Measurements from ENCODE around the gene CCDC17. TPM values are rescaled to one million over a fixed set of nuclear protein-coding genes. Genes with fewer than 3 reads are reported as not detected.

Gene CCDC17
- total RNA-seq, 1 donor from 2014 or later, result 1.5 TPM

- peaks cover 36% of the 10 kb centered on the region for H3K36me3 Mint-ChIP-seq
- Histone ChIP-seq H3K9me3 (ENCODE audit: low read depth) (no peaks in the 10 kb centered on the region), H3K4me3 (no peak overlapping the region), H3F3A (ENCODE audit: low read depth) (peaks cover 3% of the 10 kb centered on the region), H3K36me3 (peaks cover 44% of the 10 kb centered on the region), H3K4me1 (no peaks in the 10 kb centered on the region), H3K27ac (no peak overlapping the region), H4K20me1 (ENCODE audit: low read depth) (peaks cover 82% of the 10 kb centered on the region), H3K9ac (no peak overlapping the region), H3K27me3 (no peaks in the 10 kb centered on the region), H3K4me2 (no peak overlapping the region), H3K79me2 (ENCODE audit: low read depth) (peaks cover 85% of the 10 kb centered on the region), H2AFZ (replicated peaks) (no peak overlapping the region)
- H3K27me3 Mint-ChIP-seq (ENCODE audit: insufficient read depth, low read depth), result no peaks in the 10 kb centered on the region
- DNase-seq (ENCODE audit: low spot score), result no peak
- H3K9me3 Mint-ChIP-seq, result peaks cover 3% of the 10 kb centered on the region
- no peaks in the 10 kb centered on the region for H3K4me1 Mint-ChIP-seq
- H3K4me3 Mint-ChIP-seq, result no peak overlapping the region
- no peak for TF ChIP-seq EZH2 (IDR thresholded peaks at IDR 0.05)
- no peak for TF ChIP-seq EZH2phosphoT487 (IDR thresholded peaks at IDR 0.05)
- no peak for TF ChIP-seq CTCF (IDR thresholded peaks at IDR 0.05)
- H3K27ac Mint-ChIP-seq, result no peak overlapping the region
Observed at GRCh38 chr1:45660336-45660735, 36.5 kb upstream of the CCDC17 start.

- Histone ChIP-seq H3F3A (ENCODE audit: low read depth) (peaks cover 3% of the 10 kb centered on the region), H3K9me3 (ENCODE audit: low read depth) (no peaks in the 10 kb centered on the region), H3K27me3 (no peaks in the 10 kb centered on the region), H3K4me2 (no peak overlapping the region), H4K20me1 (ENCODE audit: low read depth) (peaks cover 84% of the 10 kb centered on the region), H3K36me3 (peaks cover 55% of the 10 kb centered on the region), H3K79me2 (ENCODE audit: low read depth) (peaks cover 80% of the 10 kb centered on the region), H2AFZ (replicated peaks) (no peak overlapping the region), H3K4me3 (no peak overlapping the region), H3K27ac (no peak overlapping the region), H3K4me1 (no peaks in the 10 kb centered on the region), H3K9ac (no peak overlapping the region)
- Mint-ChIP-seq H3K4me3 (no peak overlapping the region), H3K36me3 (peaks cover 40% of the 10 kb centered on the region), H3K4me1 (no peaks in the 10 kb centered on the region), H3K27ac (no peak overlapping the region), H3K27me3 (ENCODE audit: insufficient read depth, low read depth) (no peaks in the 10 kb centered on the region), H3K9me3 (no peaks in the 10 kb centered on the region)
- no peak for TF ChIP-seq CTCF (IDR thresholded peaks at IDR 0.05)
- no peak for TF ChIP-seq EZH2 (IDR thresholded peaks at IDR 0.05)
- no peak for TF ChIP-seq EZH2phosphoT487 (IDR thresholded peaks at IDR 0.05)
- no peak for DNase-seq (ENCODE audit: low spot score)
Observed at GRCh38 chr1:45659222-45659621, 35.4 kb upstream of the CCDC17 start.

- H3K36me3 ChIP-seq, result peaks cover 55% of the 10 kb centered on the region
- H3K9me3 ChIP-seq (ENCODE audit: low read depth), result no peaks in the 10 kb centered on the region
- Mint-ChIP-seq H3K36me3 (peaks cover 39% of the 10 kb centered on the region), H3K9me3 (no peaks in the 10 kb centered on the region), H3K4me3 (no peak overlapping the region), H3K27ac (no peak overlapping the region), H3K27me3 (ENCODE audit: insufficient read depth, low read depth) (no peaks in the 10 kb centered on the region), H3K4me1 (no peaks in the 10 kb centered on the region)
- H3K4me1 ChIP-seq, result no peaks in the 10 kb centered on the region
- H3K4me3 ChIP-seq, result no peak overlapping the region
- peaks cover 75% of the 10 kb centered on the region for H4K20me1 ChIP-seq (ENCODE audit: low read depth)
- no peak overlapping the region for H3K27ac ChIP-seq
- H3K4me2 ChIP-seq, result no peak overlapping the region
- TF ChIP-seq EZH2phosphoT487 (IDR thresholded peaks at IDR 0.05), result no peak
- no peak for TF ChIP-seq EZH2 (IDR thresholded peaks at IDR 0.05)
- no peak for TF ChIP-seq CTCF (IDR thresholded peaks at IDR 0.05)
- H2AFZ ChIP-seq (replicated peaks), result no peak overlapping the region
- H3K9ac ChIP-seq, result no peak overlapping the region
- H3K79me2 ChIP-seq (ENCODE audit: low read depth), result peaks cover 70% of the 10 kb centered on the region
- H3K27me3 ChIP-seq, result no peaks in the 10 kb centered on the region
- no peak for DNase-seq (ENCODE audit: low spot score)
- H3F3A ChIP-seq (ENCODE audit: low read depth), result peaks cover 3% of the 10 kb centered on the region
Observed at GRCh38 chr1:45658171-45658570, 34.3 kb upstream of the CCDC17 start.

All from neural progenitor cell (in vitro differentiated cells).